NB4 (cell line): Measurements from ENCODE around the gene TBCB.

Experiments
- DNase-seq: peaks from one replicate; pipeline ENCODE4 v3.0.0; 2010; ENCODE audit warnings: low read depth
- H3K4me3 ChIP-seq: one replicate; pipeline ENCODE4 v1.5.1; 2011; ENCODE audit warnings: mild to moderate bottlenecking, low read depth, low read length, moderate library complexity
- CTCF ChIP-seq: IDR thresholded peaks from one replicate; pipeline ENCODE4 v1.5.1; 2012; ENCODE audit warnings: low read depth, low read length
- MAX ChIP-seq: IDR thresholded peaks from 2 replicates; pipeline ENCODE4 v1.6.1; 2011; ENCODE audit warnings: low read depth, low read length
- MYC ChIP-seq: IDR thresholded peaks from 2 replicates; pipeline ENCODE4 v1.6.1; 2011; ENCODE audit warnings: low read depth, low read length
- POLR2A ChIP-seq: IDR thresholded peaks from 2 replicates; pipeline ENCODE4 v1.6.1; 2011; ENCODE audit warnings: mild to moderate bottlenecking; ENCODE audit not compliant: insufficient read length; ENCODE audit errors: extremely low read depth

Gene TBCB

DNA sequence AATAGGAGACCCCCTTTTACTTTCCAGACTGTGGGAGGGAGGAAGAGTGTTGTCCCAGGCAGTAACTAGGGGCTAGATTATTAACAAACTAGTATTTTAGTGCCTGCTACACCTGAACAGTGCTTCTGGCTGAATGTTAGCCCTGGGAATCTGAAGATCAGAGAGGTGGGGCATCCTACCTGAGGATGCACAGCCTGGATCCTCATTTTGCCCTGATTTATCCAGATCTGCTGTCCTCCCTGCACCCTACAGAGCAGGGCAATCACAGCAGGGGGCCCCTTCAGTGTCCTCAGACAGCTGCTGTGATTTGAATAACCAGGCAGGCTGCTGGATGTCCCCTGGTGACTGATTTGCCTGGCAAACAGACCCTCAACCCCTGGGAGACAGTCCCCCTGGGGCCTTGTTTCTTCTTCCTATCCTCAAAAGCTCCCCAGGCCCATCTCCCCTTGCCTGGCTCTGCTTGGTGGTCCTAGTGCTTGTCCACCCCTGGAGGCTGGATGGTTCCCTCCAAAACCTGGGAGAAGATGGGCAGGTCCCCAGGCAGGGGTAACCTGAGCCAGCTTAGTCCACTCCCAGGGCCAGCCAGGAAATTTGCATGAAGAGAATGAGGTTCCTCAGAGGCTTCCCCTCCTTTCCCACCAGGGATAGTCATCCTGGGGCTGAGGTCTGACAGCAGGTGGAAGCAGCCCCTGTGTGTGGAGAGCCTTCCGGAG lies 4.6 kb upstream of the TBCB start, which contains the start of gene OVOL3:
Gene OVOL3 (plus strand): TSS at position 657 of the 713 bp plus-strand sequence. CDS start 60 bp downstream, outside the sequence.
- TF ChIP-seq MYC: no peak
- no peak for TF ChIP-seq MAX
- TF ChIP-seq CTCF: no peak
- no peak for TF ChIP-seq POLR2A
- no peak for DNase-seq
- H3K4me3 ChIP-seq: no peak within 1 kb of the TSS

- no peak for DNase-seq
- no peak overlapping the region for H3K4me3 ChIP-seq
- no peak for TF ChIP-seq POLR2A
- TF ChIP-seq CTCF: no peak
- TF ChIP-seq MYC: no peak
- TF ChIP-seq MAX: no peak
These were observed 4.1 kb upstream of the TBCB start for GRCh38 chr19:36111200-36111539.

DNA sequence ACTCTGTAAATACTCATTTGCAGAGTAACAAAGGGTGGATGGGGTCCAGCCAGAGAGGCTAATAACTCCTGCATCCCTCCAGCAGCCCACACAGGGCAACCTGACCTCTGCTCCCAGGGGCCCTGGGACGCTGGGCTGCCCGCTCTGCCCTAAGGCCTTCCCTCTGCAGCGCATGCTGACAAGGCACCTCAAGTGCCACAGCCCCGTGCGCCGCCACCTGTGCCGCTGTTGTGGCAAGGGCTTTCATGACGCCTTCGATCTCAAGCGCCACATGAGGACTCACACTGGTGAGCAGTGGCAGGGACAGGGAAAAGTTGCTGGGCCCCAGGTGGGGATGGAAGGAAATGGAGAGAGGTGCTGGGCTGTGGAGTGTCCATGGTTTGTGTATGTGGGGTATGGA lies 2.6 kb upstream of the TBCB start:
- no peak for DNase-seq
- no peak overlapping the region for H3K4me3 ChIP-seq
- no peak for TF ChIP-seq CTCF
- TF ChIP-seq MYC: no peak
- no peak for TF ChIP-seq POLR2A
- TF ChIP-seq MAX: no peak

- peak overlapping the region; percentile 94 for H3K4me3 ChIP-seq
- TF ChIP-seq CTCF: no peak
- no peak for TF ChIP-seq MYC
- TF ChIP-seq POLR2A: no peak
- no peak for TF ChIP-seq MAX
- no peak for DNase-seq
These were observed 1.8 kb upstream of the TBCB start for GRCh38 chr19:36113425-36113824.

DNA sequence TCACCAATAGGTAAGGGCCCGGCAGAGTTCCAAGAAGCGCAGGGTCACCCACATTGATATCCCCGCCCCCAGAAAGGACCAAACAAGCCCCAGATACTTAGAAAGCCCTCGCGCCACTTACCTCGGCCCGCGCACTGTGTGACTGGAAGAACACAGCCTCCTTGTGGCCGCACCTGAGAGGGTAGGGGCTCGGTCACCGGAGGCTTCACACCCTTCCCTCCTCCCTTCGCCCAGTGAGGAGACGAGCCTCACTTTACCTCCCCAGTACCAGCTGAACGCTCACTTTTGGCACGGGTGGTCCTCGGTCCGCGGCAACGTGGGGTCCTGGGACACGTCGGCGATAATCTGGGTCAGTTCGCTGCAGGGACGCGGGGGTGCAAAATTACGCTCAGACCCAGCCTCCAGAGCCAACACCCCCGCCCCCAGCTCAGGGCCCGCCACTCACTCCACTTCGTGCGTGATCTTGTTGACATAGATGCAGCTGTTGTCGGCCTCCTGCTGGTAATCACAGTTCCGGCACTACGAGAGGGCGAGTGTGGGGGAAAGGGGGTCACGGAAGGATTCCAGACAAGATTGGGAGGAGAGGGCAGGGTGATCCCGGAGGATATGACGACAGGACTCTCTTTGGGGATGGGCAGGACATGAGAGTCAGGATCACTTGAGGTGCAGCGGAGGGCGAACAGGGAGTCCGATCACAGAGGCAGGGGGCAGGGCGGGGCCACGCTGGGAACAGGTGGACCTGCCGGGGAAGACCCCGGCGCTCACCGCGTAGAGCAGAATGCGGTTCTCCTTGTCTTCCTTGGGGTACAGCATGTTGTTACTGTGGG lies 1.2 kb upstream of the TBCB start:
- DNase-seq: no peak
- TF ChIP-seq MYC: no peak
- no peak for TF ChIP-seq POLR2A
- TF ChIP-seq CTCF: no peak
- no peak for TF ChIP-seq MAX
- peak overlapping the region; percentile 94 for H3K4me3 ChIP-seq
